Progenitor cell of endocrine pancreas (in vitro differentiated cells): ENCODE results near the gene ME3. TPM values are rescaled to one million over a fixed set of nuclear protein-coding genes. Genes with fewer than 3 reads are reported as not detected.
"Not testable (repeated sequence)": the region's sequence is repeated elsewhere in the genome, so short reads cannot be mapped to it uniquely, and the experiment has no call there.

Source experiments
- DNase-seq: peaks from one replicate; pipeline ENCODE4 v3.0.0; 2021; ENCODE audit warnings: low spot score; ENCODE audit not compliant: unreplicated experiment
- H3K27ac Mint-ChIP-seq: 2 replicates; pipeline ENCODE4 v1.8.0; 2021; ENCODE audit warnings: mild to moderate bottlenecking, moderate library complexity, mixed read lengths
- H3K27me3 Mint-ChIP-seq: 2 replicates; pipeline ENCODE4 v1.8.0; 2021; ENCODE audit warnings: mixed read lengths
- H3K36me3 Mint-ChIP-seq: 2 replicates; pipeline ENCODE4 v1.8.0; 2022; ENCODE audit warnings: mixed read lengths; ENCODE audit not compliant: insufficient read depth
- H3K4me1 Mint-ChIP-seq: 2 replicates; pipeline ENCODE4 v1.8.0; 2021; ENCODE audit warnings: low read depth, mixed read lengths
- H3K4me3 Mint-ChIP-seq: 2 replicates; pipeline ENCODE4 v1.8.0; 2021; ENCODE audit warnings: low read depth, mild to moderate bottlenecking, moderate library complexity, mixed read lengths
- H3K9me3 Mint-ChIP-seq: 2 replicates; pipeline ENCODE4 v1.8.0; 2021; ENCODE audit warnings: low read depth, mixed read lengths
- total RNA-seq: library from RNA; stranded (reverse); gene quantifications from 2 replicates; pipeline ENCODE4 v1.2.1, GENCODE V29; 2021
- TF ChIP-seq, protein P1 (sequence below): fragments of 200-600 bp; sonication (generic); IDR thresholded peaks from one replicate; pipeline ENCODE4 v1.5.0; 2021; ENCODE audit warnings: antibody characterized with exemption, mild to moderate bottlenecking; ENCODE audit not compliant: unreplicated experiment

ME3 gene
- total RNA-seq, 1 donor from 2014 or later: 8.6 TPM

DNA sequence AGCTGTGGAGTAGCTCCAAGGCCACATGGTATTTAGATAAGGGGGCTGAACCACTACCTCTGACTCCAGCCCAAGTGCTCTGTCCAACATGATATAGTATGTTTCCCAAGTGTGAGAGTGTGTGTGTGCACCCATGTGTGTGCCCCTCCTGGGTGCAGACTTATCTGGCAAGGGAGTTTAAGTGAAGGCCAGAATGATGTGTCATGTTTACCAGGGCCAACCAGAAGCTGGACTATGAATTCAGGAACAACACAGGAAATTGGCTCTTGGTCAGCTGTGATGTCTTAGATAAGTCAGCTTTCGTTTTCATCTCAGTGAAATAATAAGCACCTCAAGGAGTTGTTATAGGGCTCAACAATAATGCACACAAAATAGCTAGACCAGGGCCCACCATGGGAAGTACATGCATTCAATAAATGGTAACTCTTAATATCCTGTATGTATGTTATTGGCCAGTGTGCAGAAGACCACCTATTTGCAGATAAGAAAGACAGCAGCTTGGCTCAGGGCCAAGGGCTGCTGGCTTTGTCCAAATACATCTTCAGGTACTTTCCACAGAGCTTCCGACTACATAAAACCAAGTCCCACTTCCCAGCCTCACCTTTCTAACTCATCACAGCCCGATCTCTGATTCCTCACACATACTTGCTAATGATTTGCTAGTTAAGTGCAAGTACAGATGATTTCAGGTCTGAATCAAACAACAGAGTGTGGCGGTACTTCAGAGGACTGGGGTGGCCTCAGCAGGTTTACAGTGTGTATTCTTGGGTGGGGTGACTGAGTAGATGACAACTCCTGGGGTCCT lies 120.9 kb downstream of the ME3 start:
- peaks cover 10% of the 10 kb centered on the region for H3K4me1 Mint-ChIP-seq
- no peak overlapping the region for H3K4me3 Mint-ChIP-seq
- DNase-seq: no peak
- peaks cover 20% of the 10 kb centered on the region for H3K27me3 Mint-ChIP-seq
- no peaks in the 10 kb centered on the region for H3K36me3 Mint-ChIP-seq
- TF ChIP-seq, protein P1, sequence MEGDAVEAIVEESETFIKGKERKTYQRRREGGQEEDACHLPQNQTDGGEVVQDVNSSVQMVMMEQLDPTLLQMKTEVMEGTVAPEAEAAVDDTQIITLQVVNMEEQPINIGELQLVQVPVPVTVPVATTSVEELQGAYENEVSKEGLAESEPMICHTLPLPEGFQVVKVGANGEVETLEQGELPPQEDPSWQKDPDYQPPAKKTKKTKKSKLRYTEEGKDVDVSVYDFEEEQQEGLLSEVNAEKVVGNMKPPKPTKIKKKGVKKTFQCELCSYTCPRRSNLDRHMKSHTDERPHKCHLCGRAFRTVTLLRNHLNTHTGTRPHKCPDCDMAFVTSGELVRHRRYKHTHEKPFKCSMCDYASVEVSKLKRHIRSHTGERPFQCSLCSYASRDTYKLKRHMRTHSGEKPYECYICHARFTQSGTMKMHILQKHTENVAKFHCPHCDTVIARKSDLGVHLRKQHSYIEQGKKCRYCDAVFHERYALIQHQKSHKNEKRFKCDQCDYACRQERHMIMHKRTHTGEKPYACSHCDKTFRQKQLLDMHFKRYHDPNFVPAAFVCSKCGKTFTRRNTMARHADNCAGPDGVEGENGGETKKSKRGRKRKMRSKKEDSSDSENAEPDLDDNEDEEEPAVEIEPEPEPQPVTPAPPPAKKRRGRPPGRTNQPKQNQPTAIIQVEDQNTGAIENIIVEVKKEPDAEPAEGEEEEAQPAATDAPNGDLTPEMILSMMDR: no peak
- H3K9me3 Mint-ChIP-seq: no peaks in the 10 kb centered on the region
- no peak overlapping the region for H3K27ac Mint-ChIP-seq

DNA sequence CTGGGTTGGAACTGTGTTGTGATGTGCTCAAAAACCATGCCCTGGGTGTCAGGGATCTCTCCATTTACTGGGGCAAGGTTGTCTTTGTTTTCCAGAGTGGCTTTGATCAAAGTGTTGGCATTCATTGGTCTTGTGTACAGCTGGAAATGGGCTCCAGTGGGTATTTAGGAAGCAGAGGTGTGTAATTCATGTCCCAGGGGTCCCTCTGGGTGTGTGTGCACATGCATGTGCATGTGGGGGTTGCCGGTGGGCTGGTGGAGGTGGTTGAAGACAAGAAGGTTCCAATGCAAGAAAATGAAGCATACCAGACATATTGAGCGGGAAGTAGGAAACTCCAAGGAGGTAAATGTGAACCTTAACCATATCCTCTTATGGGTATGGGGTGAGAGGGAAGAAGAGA lies 121.7 kb downstream of the ME3 start:
- no peak for DNase-seq
- TF ChIP-seq, protein P1: no peak
- Mint-ChIP-seq H3K9me3 (no peaks in the 10 kb centered on the region), H3K4me1 (peaks cover 10% of the 10 kb centered on the region), H3K36me3 (no peaks in the 10 kb centered on the region), H3K27me3 (peaks cover 20% of the 10 kb centered on the region), H3K4me3 (no peak overlapping the region), H3K27ac (no peak overlapping the region)

DNA sequence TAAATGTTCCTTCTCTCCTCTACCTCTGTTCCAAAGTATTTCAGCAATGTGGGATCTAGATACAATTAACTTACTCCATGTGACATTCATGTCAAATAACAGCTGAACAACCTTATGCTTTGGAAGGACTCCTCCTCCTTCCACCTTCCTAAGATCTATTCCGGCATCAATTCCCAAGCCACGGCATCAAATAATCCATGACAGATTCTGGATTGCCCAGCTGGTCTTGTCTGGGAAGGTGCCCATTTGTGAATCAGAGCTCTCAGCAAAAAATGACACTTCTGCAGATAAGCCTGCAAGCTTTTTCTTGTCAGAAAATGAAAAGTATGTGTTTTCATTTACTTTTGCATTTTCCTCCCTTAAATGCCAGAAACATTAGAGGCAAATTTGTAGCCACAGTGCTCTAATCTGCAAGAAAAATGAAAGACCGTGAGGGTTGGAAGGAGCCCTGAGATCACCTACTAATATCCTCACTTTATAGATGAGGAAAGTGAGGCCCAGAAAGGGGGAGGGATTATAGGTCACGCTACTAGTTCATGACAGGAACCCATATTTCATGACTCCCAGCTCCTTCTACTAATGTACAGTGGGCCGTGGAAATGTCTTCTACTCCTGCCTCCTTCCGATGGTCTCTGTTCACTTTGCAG lies 124.0 kb downstream of the ME3 start:
- Mint-ChIP-seq H3K27me3 (peaks cover 13% of the 10 kb centered on the region), H3K4me3 (no peak overlapping the region), H3K36me3 (no peaks in the 10 kb centered on the region), H3K4me1 (peaks cover 13% of the 10 kb centered on the region), H3K9me3 (peaks cover 4% of the 10 kb centered on the region), H3K27ac (no peak overlapping the region)
- TF ChIP-seq, protein P1: no peak
- no peak for DNase-seq

DNA sequence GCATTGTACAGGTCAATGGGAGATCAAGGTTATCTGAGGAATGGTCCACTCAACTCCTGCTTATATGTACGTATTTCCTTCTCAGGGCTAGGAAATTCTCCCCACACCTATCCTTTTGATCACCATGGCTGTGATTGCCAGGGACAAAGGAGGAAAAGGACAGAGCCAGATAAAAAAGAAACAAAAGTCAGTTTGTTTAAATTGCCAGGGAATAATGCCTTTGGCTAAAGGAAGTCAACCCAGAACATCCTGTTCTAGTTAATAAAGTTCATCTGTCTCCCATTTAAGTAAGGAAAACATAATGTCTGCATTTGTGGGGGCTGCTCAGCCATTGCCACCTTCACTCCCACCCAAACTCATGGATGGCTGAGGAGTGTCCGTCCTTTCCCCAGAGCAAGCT lies 124.7 kb downstream of the ME3 start:
- Mint-ChIP-seq H3K4me3 (no peak overlapping the region), H3K27ac (no peak overlapping the region), H3K36me3 (no peaks in the 10 kb centered on the region), H3K9me3 (peaks cover 8% of the 10 kb centered on the region), H3K27me3 (peaks cover 13% of the 10 kb centered on the region), H3K4me1 (peaks cover 13% of the 10 kb centered on the region)
- DNase-seq: no peak
- TF ChIP-seq, protein P1: no peak

DNA sequence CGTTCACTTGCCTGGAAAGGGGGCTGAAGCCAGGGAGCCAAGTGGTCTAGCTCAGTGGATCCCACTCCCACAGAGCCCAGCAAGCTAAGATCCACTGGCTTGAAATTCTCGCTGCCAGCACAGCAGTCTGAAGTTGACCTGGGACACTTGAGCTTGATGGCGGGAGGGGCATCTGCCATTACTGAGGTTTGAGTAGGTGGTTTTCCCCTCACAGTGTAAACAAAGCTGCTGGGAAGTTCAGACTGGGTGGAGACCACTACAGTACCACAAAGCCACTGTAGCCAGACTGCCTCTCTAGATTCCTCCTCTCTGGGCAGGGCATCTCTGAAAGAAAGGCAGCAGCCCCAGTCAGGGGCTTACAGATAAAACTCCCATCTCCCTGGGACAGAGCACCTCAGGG lies 131.1 kb downstream of the ME3 start:
- not testable (repeated sequence) for H3K27ac Mint-ChIP-seq, H3K36me3 Mint-ChIP-seq, H3K4me1 Mint-ChIP-seq, DNase-seq, H3K4me3 Mint-ChIP-seq, H3K27me3 Mint-ChIP-seq, H3K9me3 Mint-ChIP-seq

DNA sequence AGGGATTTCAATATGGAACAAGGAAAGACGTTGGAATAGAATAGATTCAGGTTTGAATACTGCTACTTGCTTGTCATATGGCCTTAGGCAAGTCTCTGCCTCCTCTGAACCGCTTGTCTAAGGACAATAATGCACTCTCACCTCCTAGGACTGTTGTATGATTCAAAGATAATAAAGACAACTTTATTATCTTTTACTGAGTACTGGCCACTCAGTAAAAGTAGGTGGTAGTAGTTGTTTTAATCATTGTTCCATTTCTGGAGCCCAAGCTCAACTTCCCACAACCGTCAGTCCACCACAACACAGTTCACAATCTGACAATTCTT lies 134.2 kb downstream of the ME3 start:
- Mint-ChIP-seq H3K27me3 (no peaks in the 10 kb centered on the region), H3K36me3 (no peaks in the 10 kb centered on the region), H3K9me3 (peaks cover 2% of the 10 kb centered on the region), H3K4me1 (no peaks in the 10 kb centered on the region), H3K4me3 (no peak overlapping the region), H3K27ac (no peak overlapping the region)
- DNase-seq: no peak
- TF ChIP-seq, protein P1: no peak
